Lung (tissue), 12 donors: Measurements from ENCODE around the gene TENT5A. TPM values are rescaled to one million over a fixed set of nuclear protein-coding genes. Genes with fewer than 3 reads are reported as not detected.

Experiments
- ATAC-seq: fragments of 200-7000 bp; cut with Tn5 transposase; one replicate; pipeline ENCODE4 v1.9.1; 2020; ENCODE audit warnings: moderate number of reproducible peaks; ENCODE audit not compliant: insufficient read depth, low FRiP score
- DNase-seq, 3 donors: peaks; one replicate each; pipeline ENCODE4 v3.0.0-alpha.2; 2013 to 2017
- H3K27ac ChIP-seq, 2 donors: one replicate each; pipeline ENCODE4 v1.5.1; 2013; ENCODE audit warnings: mild to moderate bottlenecking in 2 of 2, moderate library complexity in 2 of 2, control low read depth in 1 of 2, inconsistent platforms in 1 of 2, low read depth in 1 of 2, low read length in 1 of 2
- H3K27me3 ChIP-seq, 3 donors: one replicate each; pipeline ENCODE4 v1.5.1; 2013; ENCODE audit warnings: low read length in 2 of 3; ENCODE audit not compliant: control insufficient read depth in 3 of 3, insufficient read depth in 3 of 3
- H3K36me3 ChIP-seq, 4 donors: one replicate each; pipeline ENCODE4 v1.5.1; 2013; ENCODE audit warnings: low read length in 4 of 4, mild to moderate bottlenecking in 1 of 4, moderate library complexity in 1 of 4; ENCODE audit not compliant: control insufficient read depth in 4 of 4, insufficient read depth in 4 of 4
- H3K4me1 ChIP-seq, 5 donors: one replicate each; pipeline ENCODE4 v1.5.1; 2013; ENCODE audit warnings: low read length in 5 of 5, mild to moderate bottlenecking in 2 of 5, moderate library complexity in 1 of 5; ENCODE audit not compliant: control insufficient read depth in 5 of 5, insufficient read depth in 5 of 5
- H3K4me3 ChIP-seq: one replicate; pipeline ENCODE4 v1.5.1; 2013; ENCODE audit warnings: mild to moderate bottlenecking, control low read depth, moderate library complexity
- H3K9ac ChIP-seq, 2 donors: one replicate each; pipeline ENCODE4 v1.5.1; 2013; ENCODE audit warnings: low read length in 2 of 2, control low read depth in 1 of 2; ENCODE audit not compliant: insufficient read depth in 1 of 2
- H3K9me3 ChIP-seq, 4 donors: one replicate each; pipeline ENCODE4 v1.5.1; 2013; ENCODE audit warnings: low read length in 3 of 4, mild to moderate bottlenecking in 1 of 4, moderate library complexity in 1 of 4; ENCODE audit not compliant: control insufficient read depth in 4 of 4, insufficient read depth in 3 of 4
- WGBS, 2 donors: extraction: QIAGEN DNeasy Blood & Tissue Kit; methylation state at CpG; one replicate each; pipeline ENCODE4 v1.1.7; 2013; 5-methylcytosine and 5-hydroxymethylcytosine counted together
- polyA plus RNA-seq, 2 donors: library from polyadenylated mRNA; stranded (reverse); fragments of 200-250 nt; gene quantifications; one replicate each; pipeline ENCODE4 v1.2.1, GENCODE V29; 2013
- total RNA-seq, 2 donors: library from RNA; depleted of rRNA in 1 of 2; stranded (reverse); fragments of >200 nt in 1 of 2; gene quantifications; one replicate each; pipeline ENCODE4 v1.2.1, GENCODE V29; 2014 to 2021
- TF ChIP-seq, protein P1 (sequence below): IDR thresholded peaks from 2 replicates; pipeline ENCODE4 v1.5.1; 2012; ENCODE audit warnings: mild to moderate bottlenecking; ENCODE audit errors: control extremely low read depth, extremely low read depth
- donor health status: control.
- donor health status: control.
- donor health status: Bipolar disorder and iron deficiency.
- donor health status: healthy.
- donor health status: DM: yes; HTN: yes; CAD: no.

The TENT5A gene
- total and polyA plus RNA-seq, 4 donors = 3.7 to 29.8 (median 9.1) TPM

DNA sequence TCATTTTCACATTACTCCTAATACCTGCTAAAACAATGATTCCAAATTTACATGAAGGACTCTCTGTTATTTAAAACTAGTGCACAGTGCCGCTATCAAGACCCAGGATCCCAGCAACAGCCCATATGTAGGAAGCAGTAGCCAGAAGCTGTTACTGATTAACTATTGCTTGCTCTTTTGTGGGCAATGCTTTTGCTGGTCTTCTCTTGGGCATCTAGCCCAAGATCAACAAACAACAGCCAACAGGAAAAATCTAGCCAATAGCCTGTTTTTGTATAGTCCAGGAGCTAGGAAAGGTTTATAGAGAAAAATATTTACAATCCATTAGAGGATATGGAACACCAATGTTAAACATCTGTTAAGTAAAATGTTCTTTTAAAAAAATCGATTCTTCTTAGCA, 22.1 kb upstream of the TENT5A start:
- H3K4me1 ChIP-seq = peaks cover 0 to 2% (median 0%) of the 10 kb centered on the region in 5 donors
- WGBS, 2 donors = 87 to 88% methylated on average over 2 of the region's 2 CpGs
- no peaks in the 10 kb centered on the region for H3K27me3 ChIP-seq
- DNase-seq (no peak), ATAC-seq (no peak)
- TF ChIP-seq, protein P1, sequence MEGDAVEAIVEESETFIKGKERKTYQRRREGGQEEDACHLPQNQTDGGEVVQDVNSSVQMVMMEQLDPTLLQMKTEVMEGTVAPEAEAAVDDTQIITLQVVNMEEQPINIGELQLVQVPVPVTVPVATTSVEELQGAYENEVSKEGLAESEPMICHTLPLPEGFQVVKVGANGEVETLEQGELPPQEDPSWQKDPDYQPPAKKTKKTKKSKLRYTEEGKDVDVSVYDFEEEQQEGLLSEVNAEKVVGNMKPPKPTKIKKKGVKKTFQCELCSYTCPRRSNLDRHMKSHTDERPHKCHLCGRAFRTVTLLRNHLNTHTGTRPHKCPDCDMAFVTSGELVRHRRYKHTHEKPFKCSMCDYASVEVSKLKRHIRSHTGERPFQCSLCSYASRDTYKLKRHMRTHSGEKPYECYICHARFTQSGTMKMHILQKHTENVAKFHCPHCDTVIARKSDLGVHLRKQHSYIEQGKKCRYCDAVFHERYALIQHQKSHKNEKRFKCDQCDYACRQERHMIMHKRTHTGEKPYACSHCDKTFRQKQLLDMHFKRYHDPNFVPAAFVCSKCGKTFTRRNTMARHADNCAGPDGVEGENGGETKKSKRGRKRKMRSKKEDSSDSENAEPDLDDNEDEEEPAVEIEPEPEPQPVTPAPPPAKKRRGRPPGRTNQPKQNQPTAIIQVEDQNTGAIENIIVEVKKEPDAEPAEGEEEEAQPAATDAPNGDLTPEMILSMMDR = no peak
- no peak overlapping the region for H3K9ac ChIP-seq
- H3K27ac ChIP-seq = no peak overlapping the region
- H3K36me3 ChIP-seq = no peaks in the 10 kb centered on the region
- H3K4me3 ChIP-seq = no peak overlapping the region
- H3K9me3 ChIP-seq = no peaks in the 10 kb centered on the region

DNA sequence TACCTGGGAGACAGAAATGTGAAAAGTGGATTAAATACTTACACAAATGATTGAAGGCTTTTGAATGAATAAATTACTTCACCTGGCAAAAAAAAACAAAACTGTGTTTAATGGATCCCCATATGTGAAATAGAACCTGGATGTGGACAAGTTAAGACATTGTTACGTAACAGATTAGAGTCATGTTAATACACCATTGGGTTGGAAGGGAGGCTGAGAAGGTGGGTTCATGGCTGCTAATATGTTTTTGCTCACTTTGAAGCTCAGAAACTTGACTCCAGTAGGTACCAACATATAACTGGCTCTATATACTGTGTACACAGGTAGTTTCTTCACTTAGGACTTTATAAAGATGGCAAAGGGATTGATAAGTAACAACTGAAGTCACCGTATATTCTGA, 21.4 kb upstream of the TENT5A start:
- H3K36me3 ChIP-seq = no peaks in the 10 kb centered on the region
- H3K9me3 ChIP-seq = no peaks in the 10 kb centered on the region
- no peak overlapping the region for H3K4me3 ChIP-seq
- no peak for ATAC-seq
- H3K9ac ChIP-seq = no peak overlapping the region
- no peak overlapping the region for H3K27ac ChIP-seq
- TF ChIP-seq, protein P1 = no peak
- H3K4me1 ChIP-seq = peaks cover 0 to 2% (median 0%) of the 10 kb centered on the region in 5 donors
- no peaks in the 10 kb centered on the region for H3K27me3 ChIP-seq
- no peak for DNase-seq
- WGBS, 2 donors = 96 to 97% methylated on average over 2 of the region's 2 CpGs

DNA sequence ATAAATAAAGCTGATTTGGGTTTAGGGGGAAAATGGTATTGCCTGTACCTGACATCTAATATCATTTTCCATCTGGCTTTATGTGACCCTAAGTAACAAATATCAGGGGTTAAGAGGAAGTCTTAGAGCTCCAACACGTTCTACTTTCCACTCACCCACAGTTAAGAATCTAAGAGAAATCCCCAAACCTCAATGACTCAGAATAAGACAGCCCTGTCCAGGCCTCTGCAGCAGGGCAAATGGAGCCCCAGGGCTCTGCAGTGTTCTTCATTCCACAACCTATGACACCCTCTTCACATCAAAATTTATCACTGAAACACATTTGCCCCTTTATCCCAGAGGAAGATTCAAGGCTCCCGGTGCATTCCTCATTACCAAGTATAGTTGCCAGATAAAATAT, 20.3 kb upstream of the TENT5A start:
- Histone ChIP-seq H3K4me1 (peaks cover 0 to 2% (median 0%) of the 10 kb centered on the region in 5 donors), H3K9me3 (no peaks in the 10 kb centered on the region), H3K4me3 (no peak overlapping the region), H3K36me3 (no peaks in the 10 kb centered on the region), H3K9ac (no peak overlapping the region), H3K27me3 (no peaks in the 10 kb centered on the region), H3K27ac (no peak overlapping the region)
- DNase-seq = no peak
- WGBS, 2 donors = 48 to 61% methylated on average over 2 of the region's 2 CpGs
- TF ChIP-seq, protein P1 = no peak
- ATAC-seq = no peak

DNA sequence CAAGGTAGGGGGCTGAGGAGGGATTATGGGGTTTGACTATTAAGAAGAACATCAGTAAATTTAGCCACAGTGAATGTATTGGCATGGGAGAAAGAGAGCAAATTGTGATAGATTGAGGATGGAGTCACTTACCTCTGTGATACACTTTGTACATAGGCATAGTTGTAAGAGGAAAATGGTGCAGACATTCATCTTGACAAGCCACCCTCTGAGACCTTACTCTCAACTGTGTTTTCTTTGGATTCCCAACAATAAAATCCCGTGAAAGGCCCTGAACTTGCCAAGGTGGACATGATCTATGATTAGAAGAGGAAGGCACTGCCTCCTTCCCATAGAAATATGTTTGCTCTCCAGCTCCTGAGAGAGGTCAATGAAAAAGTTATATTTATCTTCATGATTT, 18.6 kb upstream of the TENT5A start:
- H3K9me3 ChIP-seq = no peaks in the 10 kb centered on the region
- ATAC-seq (no peak), DNase-seq (no peak)
- TF ChIP-seq, protein P1 = no peak
- H3K4me3 ChIP-seq = no peak overlapping the region
- no peak overlapping the region for H3K27ac ChIP-seq
- H3K9ac ChIP-seq = no peak overlapping the region
- H3K4me1 ChIP-seq = peaks cover 2 to 13% (median 10%) of the 10 kb centered on the region in 5 donors
- no peaks in the 10 kb centered on the region for H3K27me3 ChIP-seq
- no peaks in the 10 kb centered on the region for H3K36me3 ChIP-seq
- WGBS, 2 donors = 67 to 76% methylated on average over 1 of the region's 1 CpG
